GM10266 (cell line): ENCODE data around the gene NOD1.
A peak's percentile ranks its signal among the peaks of the same experiment; 100 is the strongest.

ENCODE experiments used
- DNase-seq: peaks from one replicate; pipeline ENCODE4 v3.0.0; 2012; ENCODE audit errors: extremely low spot score
- CTCF ChIP-seq: IDR thresholded peaks from 2 replicates; pipeline ENCODE4 v1.5.1; 2012; ENCODE audit warnings: mild to moderate bottlenecking, low read depth; ENCODE audit not compliant: control insufficient read depth, insufficient read depth; ENCODE audit errors: missing control alignments

NOD1 gene

DNA sequence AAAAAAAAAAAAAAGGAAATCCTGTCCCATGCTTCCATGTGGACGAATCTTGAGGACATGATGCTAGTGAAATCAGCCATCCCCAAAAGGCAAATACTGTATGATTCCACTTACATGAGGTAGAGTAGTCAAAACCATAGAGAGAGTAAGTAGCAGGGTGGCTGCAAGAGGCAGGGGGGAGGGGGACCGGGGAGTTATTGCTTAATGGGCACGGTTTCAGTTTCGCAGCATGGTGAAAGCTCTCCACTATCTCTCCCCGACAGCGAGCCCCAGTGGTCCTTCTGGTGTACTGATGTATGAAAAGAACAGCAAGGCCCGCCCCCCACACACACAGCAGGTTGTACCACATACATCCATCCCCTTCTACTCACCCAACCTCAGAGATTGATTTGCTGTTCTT lies 32.8 kb downstream of the NOD1 start:
- DNase-seq = peak; percentile 88
- peak; percentile 50 for TF ChIP-seq CTCF

DNA sequence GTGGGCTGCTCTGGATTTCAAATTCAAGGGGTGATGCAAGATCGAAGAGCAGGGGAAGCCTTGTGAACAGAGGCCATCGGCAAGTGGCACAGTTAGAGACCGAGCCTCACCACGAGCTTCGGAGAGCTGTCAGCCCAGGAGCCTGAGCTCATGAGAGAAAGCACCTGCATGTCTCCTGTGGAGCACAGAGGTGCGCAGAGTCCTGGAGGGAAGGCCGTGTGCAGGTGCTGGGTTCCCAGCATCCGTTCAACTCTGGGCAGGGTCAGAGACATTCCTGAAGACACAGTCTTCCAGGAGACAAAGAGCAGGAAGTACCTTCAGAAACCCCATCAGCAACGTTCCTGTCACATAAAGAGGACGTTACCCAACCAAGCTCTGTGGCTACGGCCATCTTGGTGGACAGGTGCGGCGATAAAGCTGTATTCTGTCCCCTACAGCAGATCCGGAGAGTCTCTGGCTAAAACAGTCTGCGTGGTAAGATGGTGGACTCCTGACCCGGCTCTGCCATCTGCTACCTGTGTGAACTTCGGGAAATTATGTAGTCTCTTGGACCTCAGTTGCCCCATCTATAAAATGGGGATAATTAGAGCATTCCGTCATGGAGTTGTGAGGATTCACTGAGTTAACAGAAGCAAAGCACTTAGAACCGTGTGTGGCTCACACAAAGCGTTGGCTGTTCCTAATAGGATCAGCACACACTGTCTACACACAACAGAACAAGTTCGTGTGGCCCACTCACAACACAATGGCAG lies 40.6 kb downstream of the NOD1 start:
- DNase-seq = no peak
- TF ChIP-seq CTCF = no peak

DNA sequence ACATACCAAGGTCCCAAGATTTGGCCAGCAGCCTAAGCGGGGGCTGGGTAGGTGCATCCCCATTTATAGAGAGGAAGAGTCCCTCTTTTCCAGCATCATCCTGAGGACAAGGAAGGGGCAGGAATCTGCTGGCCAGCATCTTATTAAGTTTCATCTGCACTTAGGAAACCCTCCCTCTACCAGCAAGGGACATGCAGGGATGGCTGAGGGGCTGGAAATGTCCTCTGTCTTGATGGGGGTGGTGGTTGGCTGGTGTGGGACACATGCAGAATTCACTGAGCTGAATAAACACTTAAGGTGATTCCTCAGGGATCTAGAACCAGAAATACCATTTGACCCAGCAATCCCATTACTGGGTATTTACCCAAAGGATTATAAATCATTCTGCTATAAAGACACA lies 42.1 kb downstream of the NOD1 start:
- TF ChIP-seq CTCF = no peak
- DNase-seq = no peak

- TF ChIP-seq CTCF = no peak
- DNase-seq = no peak
Observed at GRCh38 chr7:30436046-30436445, 42.5 kb downstream of the NOD1 start.

GRCh38 chr7:30434140-30434799 lies 44.3 kb downstream of the NOD1 start:
- no peak for TF ChIP-seq CTCF
- DNase-seq = no peak

GRCh38 chr7:30433506-30433905 lies 45.1 kb downstream of the NOD1 start:
- no peak for TF ChIP-seq CTCF
- DNase-seq = no peak

GRCh38 chr7:30433082-30433481 lies 45.5 kb downstream of the NOD1 start:
- DNase-seq = no peak
- TF ChIP-seq CTCF = no peak
